Measurements from ENCODE around the gene TEP1.

GRCh38 chr14:20332431-20332787 is 80.9 kb downstream of the TEP1 start:
- TF ChIP-seq, protein P1, sequence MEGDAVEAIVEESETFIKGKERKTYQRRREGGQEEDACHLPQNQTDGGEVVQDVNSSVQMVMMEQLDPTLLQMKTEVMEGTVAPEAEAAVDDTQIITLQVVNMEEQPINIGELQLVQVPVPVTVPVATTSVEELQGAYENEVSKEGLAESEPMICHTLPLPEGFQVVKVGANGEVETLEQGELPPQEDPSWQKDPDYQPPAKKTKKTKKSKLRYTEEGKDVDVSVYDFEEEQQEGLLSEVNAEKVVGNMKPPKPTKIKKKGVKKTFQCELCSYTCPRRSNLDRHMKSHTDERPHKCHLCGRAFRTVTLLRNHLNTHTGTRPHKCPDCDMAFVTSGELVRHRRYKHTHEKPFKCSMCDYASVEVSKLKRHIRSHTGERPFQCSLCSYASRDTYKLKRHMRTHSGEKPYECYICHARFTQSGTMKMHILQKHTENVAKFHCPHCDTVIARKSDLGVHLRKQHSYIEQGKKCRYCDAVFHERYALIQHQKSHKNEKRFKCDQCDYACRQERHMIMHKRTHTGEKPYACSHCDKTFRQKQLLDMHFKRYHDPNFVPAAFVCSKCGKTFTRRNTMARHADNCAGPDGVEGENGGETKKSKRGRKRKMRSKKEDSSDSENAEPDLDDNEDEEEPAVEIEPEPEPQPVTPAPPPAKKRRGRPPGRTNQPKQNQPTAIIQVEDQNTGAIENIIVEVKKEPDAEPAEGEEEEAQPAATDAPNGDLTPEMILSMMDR (IDR thresholded peaks at IDR 0.05): no peak
- TF ChIP-seq POLR2AphosphoS5 (IDR thresholded peaks at IDR 0.05; ENCODE audit: low read depth, low read length): no peak
- TF ChIP-seq SIN3A (IDR thresholded peaks at IDR 0.05; ENCODE audit: borderline replicate concordance, insufficient read depth, low read depth, low read length): no peak
